Hematopoietic multipotent progenitor cell treated with erythropoietin and hydrocortisone succinate and interleukin-3 and kit ligand, for 6 days (in vitro differentiated cells): ENCODE measurements around the gene LMBRD1.

Experiments
- DNase-seq: peaks from one replicate; pipeline ENCODE4 v3.0.0-alpha.2; 2015

The LMBRD1 gene

GRCh38 chr6:69627625-69628024 is 169.2 kb downstream of the LMBRD1 start:
- DNase-seq, result no peak

DNA sequence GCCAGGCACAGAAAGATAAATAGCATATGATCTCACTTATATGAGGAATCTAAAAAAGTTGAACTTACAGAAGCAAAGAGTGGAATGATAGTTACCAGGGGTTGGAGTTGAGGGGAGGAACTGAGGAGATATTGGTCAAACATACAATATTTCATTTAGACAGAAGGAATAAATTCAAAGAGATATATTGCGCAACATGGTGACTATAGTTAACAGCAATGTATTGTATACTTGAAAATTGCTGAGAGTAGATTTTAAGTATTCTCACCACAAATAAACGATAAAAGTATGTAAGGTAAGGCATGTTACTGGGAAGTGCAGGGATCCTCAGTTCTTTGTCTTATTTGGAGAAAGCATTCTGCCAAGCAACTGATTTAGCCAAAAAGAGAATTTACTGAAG is 171.9 kb downstream of the LMBRD1 start:
- no peak for DNase-seq
